Measurements from ENCODE around the gene RYR1. TPM values are rescaled to one million over a fixed set of nuclear protein-coding genes. Genes with fewer than 3 reads are reported as not detected.
"Not testable (repeated sequence)": the region's sequence is repeated elsewhere in the genome, so short reads cannot be mapped to it uniquely, and the experiment has no call there.

RYR1 gene
- total RNA-seq, 1 donor from 2014 or later: 0.32 TPM

- Mint-ChIP-seq H3K36me3 (ENCODE audit: low read depth) (no peaks in the 10 kb centered on the region), H3K27ac (ENCODE audit: unreplicated experiment) (no peak overlapping the region), H3K27me3 (ENCODE audit: low read depth) (peaks cover 24% of the 10 kb centered on the region), H3K4me3 (ENCODE audit: unreplicated experiment) (no peak overlapping the region), H3K9me3 (ENCODE audit: low read depth) (no peaks in the 10 kb centered on the region), H3K4me1 (ENCODE audit: low read depth) (peaks cover 7% of the 10 kb centered on the region)
- DNase-seq (ENCODE audit: low spot score): no peak
- no peak for TF ChIP-seq CTCF (IDR thresholded peaks at IDR 0.05)
These were observed 11.1 kb upstream of the RYR1 start for GRCh38 chr19:38422438-38422837.

GRCh38 chr19:38424272-38424671 is 9.2 kb upstream of the RYR1 start:
- H3K4me1 Mint-ChIP-seq (ENCODE audit: low read depth): no peaks in the 10 kb centered on the region
- no peaks in the 10 kb centered on the region for H3K9me3 Mint-ChIP-seq (ENCODE audit: low read depth)
- no peaks in the 10 kb centered on the region for H3K36me3 Mint-ChIP-seq (ENCODE audit: low read depth)
- no peak for DNase-seq (ENCODE audit: low spot score)
- H3K4me3 Mint-ChIP-seq (ENCODE audit: unreplicated experiment): no peak overlapping the region
- peaks cover 17% of the 10 kb centered on the region for H3K27me3 Mint-ChIP-seq (ENCODE audit: low read depth)
- no peak for TF ChIP-seq CTCF (IDR thresholded peaks at IDR 0.05)
- H3K27ac Mint-ChIP-seq (ENCODE audit: unreplicated experiment): no peak overlapping the region

GRCh38 chr19:38425222-38425809 is 8.2 kb upstream of the RYR1 start:
- no peak for TF ChIP-seq CTCF (IDR thresholded peaks at IDR 0.05)
- H3K27me3 Mint-ChIP-seq (ENCODE audit: low read depth): peaks cover 16% of the 10 kb centered on the region
- H3K4me1 Mint-ChIP-seq (ENCODE audit: low read depth): no peaks in the 10 kb centered on the region
- H3K4me3 Mint-ChIP-seq (ENCODE audit: unreplicated experiment): no peak overlapping the region
- H3K36me3 Mint-ChIP-seq (ENCODE audit: low read depth): no peaks in the 10 kb centered on the region
- H3K27ac Mint-ChIP-seq (ENCODE audit: unreplicated experiment): no peak overlapping the region
- no peak for DNase-seq (ENCODE audit: low spot score)
- H3K9me3 Mint-ChIP-seq (ENCODE audit: low read depth): no peaks in the 10 kb centered on the region

- Mint-ChIP-seq H3K4me1 (ENCODE audit: low read depth) (no peaks in the 10 kb centered on the region), H3K27ac (ENCODE audit: unreplicated experiment) (no peak within 1 kb of the TSS), H3K36me3 (ENCODE audit: low read depth) (no peaks in the 10 kb centered on the region), H3K4me3 (ENCODE audit: unreplicated experiment) (no peak within 1 kb of the TSS), H3K9me3 (ENCODE audit: low read depth) (no peaks in the 10 kb centered on the region), H3K27me3 (ENCODE audit: low read depth) (peaks cover 20% of the 10 kb centered on the region)
- no peak for DNase-seq (ENCODE audit: low spot score)
- TF ChIP-seq CTCF (IDR thresholded peaks at IDR 0.05): no peak
These were observed 7.6 kb upstream of the RYR1 start, which contains the start of gene RASGRP4 for GRCh38 chr19:38425810-38426466. Gene RASGRP4 (minus strand): TSS chr19:38426219. CDS start chr19:38426091, 128 bp downstream.

GRCh38 chr19:38427035-38427677 is 6.3 kb upstream of the RYR1 start:
- DNase-seq (ENCODE audit: low spot score); H3K27ac Mint-ChIP-seq (ENCODE audit: unreplicated experiment); H3K4me3 Mint-ChIP-seq (ENCODE audit: unreplicated experiment); H3K4me1 Mint-ChIP-seq (ENCODE audit: low read depth); H3K9me3 Mint-ChIP-seq (ENCODE audit: low read depth); H3K36me3 Mint-ChIP-seq (ENCODE audit: low read depth): not testable (repeated sequence)
- H3K27me3 Mint-ChIP-seq (ENCODE audit: low read depth): peaks cover 20% of the 10 kb centered on the region
